ELF-1 (cell line): ENCODE results near the gene ARSI.

Experiments used
- DNase-seq: peaks from one replicate; pipeline ENCODE4 v3.0.0-alpha.2; 2016; ENCODE audit warnings: low read depth, low spot score

Gene ARSI

GRCh38 chr5:150270541-150271295, 32.0 kb downstream of the ARSI start:
- DNase-seq, result peak; percentile 51

- no peak for DNase-seq
Measured at GRCh38 chr5:150266871-150267291, 35.8 kb downstream of the ARSI start.

GRCh38 chr5:150265870-150266383, 36.8 kb downstream of the ARSI start:
- no peak for DNase-seq

- DNase-seq, result no peak
Measured at GRCh38 chr5:150264667-150265603, 37.8 kb downstream of the ARSI start.

- DNase-seq, result no peak
Measured at GRCh38 chr5:150263801-150264621, 38.7 kb downstream of the ARSI start.

- DNase-seq, result no peak
Measured at GRCh38 chr5:150263375-150263775, 39.3 kb downstream of the ARSI start.

GRCh38 chr5:150262502-150262901, 40.2 kb downstream of the ARSI start:
- no peak for DNase-seq

GRCh38 chr5:150261231-150261630, 41.5 kb downstream of the ARSI start:
- DNase-seq, result no peak

- no peak for DNase-seq
Measured at GRCh38 chr5:150258130-150258529, 44.6 kb downstream of the ARSI start.

GRCh38 chr5:150257424-150257823, 45.3 kb downstream of the ARSI start:
- no peak for DNase-seq

- DNase-seq, result peak; percentile 68
Measured at GRCh38 chr5:150256410-150257064, 46.2 kb downstream of the ARSI start.

GRCh38 chr5:150255659-150256409, 46.9 kb downstream of the ARSI start:
- DNase-seq, result peak; percentile 36

- DNase-seq, result no peak
Measured at GRCh38 chr5:150254774-150255173, 47.9 kb downstream of the ARSI start.

- no peak for DNase-seq
Measured at GRCh38 chr5:150254363-150254762, 48.3 kb downstream of the ARSI start.

GRCh38 chr5:150253416-150254208, 49.1 kb downstream of the ARSI start:
- DNase-seq, result peak; percentile 69

- DNase-seq, result no peak
Measured at GRCh38 chr5:150252489-150252888, 50.2 kb downstream of the ARSI start.

GRCh38 chr5:150251504-150251903, 51.2 kb downstream of the ARSI start:
- DNase-seq, result no peak

- peak; percentile 42 for DNase-seq
Measured at GRCh38 chr5:150249744-150250143, 53.0 kb downstream of the ARSI start.

- DNase-seq, result no peak
Measured at GRCh38 chr5:150248946-150249345, 53.8 kb downstream of the ARSI start.
